Peyer's patch (tissue), 4 donors: ENCODE results near the gene AEN. TPM values are rescaled to one million over a fixed set of nuclear protein-coding genes. Genes with fewer than 3 reads are reported as not detected.

ENCODE experiments used
- DNase-seq, 3 donors: peaks; one replicate each; pipeline ENCODE4 v3.0.0-alpha.2; 2017 to 2019
- H3K27ac ChIP-seq, 4 donors: fragments of 200-600 bp; sonication (generic); one replicate each; pipeline ENCODE4 v1.5.1; 2016 to 2019
- H3K27me3 ChIP-seq, 2 donors: fragments of 200-600 bp; sonication (generic); one replicate each; pipeline ENCODE4 v1.5.1; 2019
- H3K36me3 ChIP-seq, 3 donors: fragments of 200-600 bp; sonication (generic); one replicate each; pipeline ENCODE4 v1.5.1; 2016 to 2019
- H3K4me1 ChIP-seq, 4 donors: fragments of 200-600 bp; sonication (generic); one replicate each; pipeline ENCODE4 v1.5.1; 2016 to 2019
- H3K4me3 ChIP-seq, 4 donors: fragments of 200-600 bp; sonication (generic); 1 replicate in 3 of 4; 2 replicates in 1 of 4; pipeline ENCODE4 v1.5.1; 2016 to 2019; ENCODE audit warnings: mild to moderate bottlenecking in 1 of 4
- H3K9me3 ChIP-seq, 4 donors: fragments of 200-600 bp; sonication (generic); one replicate each; pipeline ENCODE4 v1.5.1; 2016 to 2019; ENCODE audit warnings: mild to moderate bottlenecking in 1 of 4
- POLR2A ChIP-seq, 2 donors: fragments of 450-650 bp; IDR thresholded peaks; one replicate each; pipeline ENCODE4 v1.5.1; 2017; ENCODE audit warnings: antibody characterized with exemption in 2 of 2, mild to moderate bottlenecking in 2 of 2, moderate library complexity in 2 of 2
- total RNA-seq, 4 donors: library from RNA; depleted of rRNA; stranded (reverse); fragments of >200 nt; gene quantifications; one replicate each; pipeline ENCODE4 v1.1.0, GENCODE V29; 2016
- TF ChIP-seq, protein P1 (sequence below), 6 experiments: fragments of 450-650 bp in 4 of 6; fragments of 200-600 bp in 2 of 6; sonication (generic) in 1 of 6; IDR thresholded peaks; one replicate each; pipeline ENCODE4 v1.5.1; 2017 to 2019; ENCODE audit warnings: antibody characterized with exemption in 6 of 6, mild to moderate bottlenecking in 3 of 6, moderate library complexity in 1 of 6

Gene AEN
- total RNA-seq, 4 donors from 2014 or later, result 9.6 to 17.3 (median 11.5) TPM

DNA sequence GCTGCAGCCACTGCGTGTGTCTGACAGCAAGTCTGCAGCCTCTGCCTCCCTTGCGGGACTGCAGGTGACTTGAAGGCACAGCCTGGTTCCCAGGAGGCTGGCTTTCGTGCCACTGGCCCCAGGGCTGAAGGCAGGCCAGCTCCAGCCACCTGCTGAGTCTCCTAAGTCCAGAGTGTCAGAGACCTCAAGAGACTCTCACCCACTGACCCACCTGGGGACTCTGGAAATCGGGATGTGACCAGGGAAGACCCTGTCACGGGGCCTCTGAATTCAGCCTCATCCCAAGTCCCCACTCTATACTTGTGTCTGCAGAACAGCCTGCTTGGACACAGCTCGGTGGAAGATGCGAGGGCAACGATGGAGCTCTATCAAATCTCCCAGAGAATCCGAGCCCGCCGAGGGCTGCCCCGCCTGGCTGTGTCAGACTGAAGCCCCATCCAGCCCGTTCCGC lies 34.0 kb downstream of the AEN start:
- TF ChIP-seq, protein P1, sequence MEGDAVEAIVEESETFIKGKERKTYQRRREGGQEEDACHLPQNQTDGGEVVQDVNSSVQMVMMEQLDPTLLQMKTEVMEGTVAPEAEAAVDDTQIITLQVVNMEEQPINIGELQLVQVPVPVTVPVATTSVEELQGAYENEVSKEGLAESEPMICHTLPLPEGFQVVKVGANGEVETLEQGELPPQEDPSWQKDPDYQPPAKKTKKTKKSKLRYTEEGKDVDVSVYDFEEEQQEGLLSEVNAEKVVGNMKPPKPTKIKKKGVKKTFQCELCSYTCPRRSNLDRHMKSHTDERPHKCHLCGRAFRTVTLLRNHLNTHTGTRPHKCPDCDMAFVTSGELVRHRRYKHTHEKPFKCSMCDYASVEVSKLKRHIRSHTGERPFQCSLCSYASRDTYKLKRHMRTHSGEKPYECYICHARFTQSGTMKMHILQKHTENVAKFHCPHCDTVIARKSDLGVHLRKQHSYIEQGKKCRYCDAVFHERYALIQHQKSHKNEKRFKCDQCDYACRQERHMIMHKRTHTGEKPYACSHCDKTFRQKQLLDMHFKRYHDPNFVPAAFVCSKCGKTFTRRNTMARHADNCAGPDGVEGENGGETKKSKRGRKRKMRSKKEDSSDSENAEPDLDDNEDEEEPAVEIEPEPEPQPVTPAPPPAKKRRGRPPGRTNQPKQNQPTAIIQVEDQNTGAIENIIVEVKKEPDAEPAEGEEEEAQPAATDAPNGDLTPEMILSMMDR (IDR thresholded peaks at IDR 0.05), result no peak
- no peak for TF ChIP-seq POLR2A (IDR thresholded peaks at IDR 0.05)
- no peaks in the 10 kb centered on the region for H3K27me3 ChIP-seq
- H3K4me3 ChIP-seq, result no peak overlapping the region
- peaks cover 0 to 7% (median 2%) of the 10 kb centered on the region in 4 donors for H3K4me1 ChIP-seq
- no peaks in the 10 kb centered on the region for H3K36me3 ChIP-seq
- peak overlapping the region in 1 of 4 donors; percentile 79 for H3K27ac ChIP-seq
- no peaks in the 10 kb centered on the region for H3K9me3 ChIP-seq
- DNase-seq, result peak in 1 of 3 donors; percentile 29

DNA sequence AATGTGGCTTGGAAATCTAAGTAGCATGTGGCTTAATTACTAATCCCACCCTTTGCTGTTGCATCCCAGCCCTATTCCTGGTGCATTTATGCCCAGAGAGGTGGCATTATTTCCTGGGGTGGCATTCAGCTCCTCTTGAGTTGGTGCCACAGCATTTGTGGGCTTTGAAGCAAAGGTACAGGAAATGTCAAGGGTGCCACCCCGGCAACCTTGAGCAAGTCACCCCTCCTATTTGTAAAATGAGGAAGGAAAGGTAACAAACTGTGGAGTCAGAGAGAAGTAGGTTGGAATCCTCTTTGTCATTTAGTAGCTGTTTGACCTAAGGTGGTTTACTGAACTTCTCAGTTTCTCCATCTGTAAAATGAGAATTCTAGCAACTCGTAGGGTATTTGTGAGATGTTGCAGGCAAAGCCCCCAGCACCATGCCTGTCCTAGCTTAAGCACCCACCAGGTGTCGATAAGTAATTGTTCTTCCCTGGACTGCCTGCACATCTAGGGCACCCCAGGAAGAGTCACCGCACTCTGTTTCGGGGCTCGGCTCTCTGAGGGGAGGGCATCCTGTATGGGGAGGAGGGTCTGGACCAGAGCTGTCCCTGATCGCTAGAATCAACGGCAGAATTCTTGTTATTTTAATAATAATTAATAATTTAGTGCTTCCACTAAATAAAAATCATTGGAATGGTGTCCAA lies 34.8 kb downstream of the AEN start:
- Histone ChIP-seq H3K36me3 (no peaks in the 10 kb centered on the region), H3K4me3 (no peak overlapping the region), H3K27me3 (no peaks in the 10 kb centered on the region), H3K9me3 (no peaks in the 10 kb centered on the region), H3K27ac (peak overlapping the region in 2 of 4 donors; percentile 50 to 79), H3K4me1 (peaks cover 0 to 6% (median 2%) of the 10 kb centered on the region in 4 donors)
- no peak for DNase-seq
- TF ChIP-seq, protein P1 (IDR thresholded peaks at IDR 0.05), result no peak
- TF ChIP-seq POLR2A (IDR thresholded peaks at IDR 0.05), result no peak

DNA sequence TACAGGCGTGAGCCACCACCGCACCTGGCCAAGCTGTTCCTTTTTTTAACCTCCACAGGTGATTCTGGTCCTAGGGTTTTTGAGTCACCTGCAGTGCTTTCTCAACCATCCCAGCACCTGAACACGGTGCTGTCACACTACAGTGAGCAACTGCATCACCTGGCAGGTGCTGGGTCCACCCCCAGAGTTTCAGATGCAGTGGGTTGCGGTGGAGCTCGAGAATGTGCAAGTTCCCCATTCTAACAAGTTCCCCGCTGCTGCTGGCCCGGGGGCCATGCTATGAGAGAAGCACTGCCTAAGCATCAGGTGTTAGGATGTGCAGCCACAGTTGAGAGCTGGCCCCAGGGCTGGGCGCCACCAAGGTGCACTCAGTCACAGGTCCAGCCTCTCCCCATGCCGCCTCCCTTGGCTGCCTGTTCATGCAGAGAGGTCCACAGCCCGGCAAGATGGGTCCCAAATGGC lies 35.7 kb downstream of the AEN start:
- Histone ChIP-seq H3K36me3 (no peaks in the 10 kb centered on the region), H3K4me1 (peaks cover 0 to 6% (median 2%) of the 10 kb centered on the region in 4 donors), H3K27me3 (no peaks in the 10 kb centered on the region), H3K27ac (peak overlapping the region in 2 of 4 donors; percentile 57 to 79), H3K4me3 (no peak overlapping the region), H3K9me3 (no peaks in the 10 kb centered on the region)
- DNase-seq, result peak in 2 of 3 donors; percentile 94
- TF ChIP-seq, protein P1 (IDR thresholded peaks at IDR 0.05), result no peak
- TF ChIP-seq POLR2A (IDR thresholded peaks at IDR 0.05), result no peak

DNA sequence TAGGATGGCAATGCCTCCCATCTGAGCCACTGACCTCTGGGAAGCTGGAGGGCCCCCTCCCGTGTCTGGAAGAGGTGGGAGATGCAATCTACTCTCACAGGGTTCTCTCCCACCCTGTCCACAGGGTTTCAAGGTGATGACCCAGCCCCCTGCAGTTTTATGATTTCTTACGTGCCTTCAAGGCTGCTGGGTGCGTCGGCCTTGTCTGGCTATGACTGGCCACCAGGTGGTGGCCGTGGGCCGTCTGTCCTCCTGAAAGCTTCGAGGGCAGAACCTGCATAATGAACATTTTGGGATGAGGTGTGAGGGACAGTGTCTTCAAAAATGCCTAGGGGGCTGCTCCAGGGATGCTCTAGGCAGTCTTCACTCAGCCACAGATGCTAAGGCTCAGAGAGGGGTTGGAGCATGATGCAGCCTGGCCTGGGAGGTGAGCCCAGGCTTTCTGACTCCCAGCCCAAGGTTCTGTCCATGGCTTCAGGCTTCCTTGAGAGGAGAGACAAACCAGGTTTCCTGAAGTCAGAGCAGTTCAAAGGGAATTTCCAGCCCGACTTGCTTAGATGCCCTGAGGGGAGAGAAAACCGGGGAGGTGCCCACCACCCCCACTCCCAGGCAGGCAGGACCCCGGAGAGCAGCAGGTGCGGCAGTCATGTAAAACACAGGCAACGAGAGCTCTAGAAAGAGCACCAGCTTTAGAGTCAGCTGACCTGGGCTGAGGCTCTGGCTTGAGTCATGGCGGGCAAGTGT lies 36.4 kb downstream of the AEN start:
- Histone ChIP-seq H3K27me3 (no peaks in the 10 kb centered on the region), H3K4me1 (peaks cover 0 to 6% (median 2%) of the 10 kb centered on the region in 4 donors), H3K36me3 (no peaks in the 10 kb centered on the region), H3K27ac (peak overlapping the region in 2 of 4 donors; percentile 57 to 79), H3K4me3 (no peak overlapping the region), H3K9me3 (no peaks in the 10 kb centered on the region)
- TF ChIP-seq POLR2A (IDR thresholded peaks at IDR 0.05), result no peak
- TF ChIP-seq, protein P1 (IDR thresholded peaks at IDR 0.05), result peak in 4 of 6 experiments; percentile 47 to 60 (median 59)
- DNase-seq, result peak in 1 of 3 donors; percentile 54

DNA sequence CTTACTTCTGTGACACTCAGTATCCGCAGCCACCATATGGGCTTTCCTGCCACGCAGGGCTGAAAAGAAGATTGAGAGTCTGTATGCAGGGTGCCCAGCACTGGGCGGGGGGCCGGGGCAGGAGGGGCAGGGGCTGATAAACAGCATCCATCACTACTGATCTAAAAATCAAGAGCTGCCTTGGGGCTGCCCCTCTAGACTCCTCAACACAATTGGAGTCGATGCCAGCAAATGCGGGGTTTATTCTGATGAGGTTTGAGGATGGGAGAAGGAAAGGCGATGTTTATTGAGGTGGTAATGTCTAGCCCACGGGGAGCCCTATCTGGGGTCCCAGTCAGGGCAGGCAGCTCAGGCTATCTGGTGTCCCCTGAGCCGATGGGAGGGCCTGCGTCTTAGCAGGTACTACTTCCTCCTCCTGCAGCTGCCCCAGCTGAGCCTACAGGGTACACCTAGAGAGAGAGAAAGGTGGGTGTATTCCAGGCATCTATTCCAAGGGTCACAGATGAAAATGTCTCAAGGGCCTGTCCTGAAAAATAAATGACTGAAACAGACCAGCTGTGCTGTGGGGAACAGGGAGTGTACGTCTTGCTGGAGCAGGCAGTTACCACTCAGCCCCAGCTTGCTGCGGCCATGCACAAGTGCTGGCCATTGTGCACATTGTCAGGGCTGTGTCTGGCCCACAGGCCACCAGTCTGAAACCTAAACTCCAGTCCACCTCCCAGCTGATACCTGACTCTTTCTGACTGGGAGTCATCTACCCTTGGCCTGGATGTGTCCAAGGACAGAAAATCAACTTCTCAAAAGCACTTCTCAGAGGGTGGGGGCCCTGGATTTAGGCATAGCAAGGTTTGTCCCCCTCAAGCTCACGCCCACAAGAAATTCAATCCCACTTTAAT lies 37.2 kb downstream of the AEN start:
- Histone ChIP-seq H3K9me3 (no peaks in the 10 kb centered on the region), H3K4me1 (peaks cover 0 to 6% (median 2%) of the 10 kb centered on the region in 4 donors), H3K27ac (peak overlapping the region in 2 of 4 donors; percentile 57 to 79), H3K27me3 (no peaks in the 10 kb centered on the region), H3K36me3 (no peaks in the 10 kb centered on the region), H3K4me3 (no peak overlapping the region)
- DNase-seq, result no peak
- no peak for TF ChIP-seq POLR2A (IDR thresholded peaks at IDR 0.05)
- TF ChIP-seq, protein P1 (IDR thresholded peaks at IDR 0.05), result no peak
